COLO829 (cell line): ENCODE measurements around the gene FGD5.

Source experiments
- DNase-seq: peaks from one replicate; pipeline ENCODE4 v3.0.0; 2012; ENCODE audit warnings: low spot score

Gene FGD5

DNA sequence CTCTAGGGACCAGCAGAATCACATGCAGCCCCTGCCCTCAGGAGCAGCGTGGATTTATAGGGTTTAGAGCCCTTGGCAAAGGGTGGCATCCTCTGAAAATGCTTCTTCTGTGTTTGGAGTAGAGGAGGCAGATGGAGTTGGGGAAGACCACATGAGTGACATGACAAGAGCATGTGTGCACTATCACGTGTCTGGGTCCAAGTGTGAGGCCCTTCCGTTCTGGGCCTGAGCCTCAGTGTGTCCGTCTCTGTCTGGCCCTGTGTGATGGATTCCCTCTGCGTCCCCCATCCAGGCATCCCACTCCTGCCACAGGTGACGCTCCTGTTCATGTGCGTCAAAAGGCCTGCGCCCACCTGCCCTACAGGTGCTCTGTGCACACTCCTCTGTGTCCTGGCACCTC lies 30.1 kb downstream of the FGD5 start:
- DNase-seq: no peak

DNA sequence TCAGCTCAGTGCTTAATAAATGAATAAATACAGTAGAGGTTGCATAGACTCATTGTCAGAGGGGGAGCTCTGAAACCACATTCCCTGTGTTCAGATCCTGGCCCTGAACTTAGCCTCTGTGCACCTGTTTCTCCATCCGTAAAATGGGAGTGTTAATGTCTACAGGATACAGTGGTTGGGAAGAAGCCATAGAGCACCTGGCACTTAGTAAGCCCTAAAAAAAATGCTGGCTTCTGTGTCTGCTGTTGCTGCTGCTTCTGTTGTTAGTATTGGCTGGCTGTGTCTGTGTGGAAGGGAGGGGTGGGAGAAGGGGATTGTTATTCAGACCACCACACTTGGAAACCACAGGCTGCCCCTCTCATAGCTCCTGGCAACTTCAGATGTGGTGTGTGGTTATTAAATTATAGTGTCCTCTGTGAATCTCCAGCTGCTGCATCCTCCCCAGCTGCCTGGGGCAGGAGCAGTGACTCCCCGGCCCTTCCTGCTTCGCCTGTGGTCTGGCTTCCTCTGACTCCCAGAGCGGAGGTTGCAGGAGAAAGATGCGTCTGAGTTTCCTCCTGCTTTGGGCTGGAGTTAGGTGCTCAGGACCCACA lies 31.0 kb downstream of the FGD5 start:
- no peak for DNase-seq

DNA sequence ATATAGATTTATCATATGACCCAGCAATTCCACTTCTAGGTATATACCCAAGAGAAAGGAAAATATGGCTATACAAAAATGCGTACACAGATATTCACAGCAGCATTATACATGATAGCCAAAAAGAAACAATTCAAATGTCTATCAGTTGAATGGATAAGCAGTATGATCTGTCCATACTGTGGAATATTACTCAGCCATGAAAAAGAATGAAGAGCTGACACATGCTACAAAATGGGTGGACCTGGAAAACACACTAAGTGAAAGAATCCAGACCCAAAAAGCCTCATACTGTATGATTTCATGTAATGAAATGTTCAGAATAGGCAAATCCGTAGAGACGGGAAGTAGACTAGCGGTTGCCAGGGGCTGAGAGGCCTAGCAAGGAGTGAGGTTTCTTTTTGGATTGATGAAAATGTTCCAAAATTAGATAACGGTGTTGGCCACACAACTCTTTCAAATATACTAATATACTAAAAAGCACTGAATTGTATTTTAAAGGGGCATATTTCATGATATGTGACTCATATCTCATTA lies 33.4 kb downstream of the FGD5 start:
- no peak for DNase-seq

DNA sequence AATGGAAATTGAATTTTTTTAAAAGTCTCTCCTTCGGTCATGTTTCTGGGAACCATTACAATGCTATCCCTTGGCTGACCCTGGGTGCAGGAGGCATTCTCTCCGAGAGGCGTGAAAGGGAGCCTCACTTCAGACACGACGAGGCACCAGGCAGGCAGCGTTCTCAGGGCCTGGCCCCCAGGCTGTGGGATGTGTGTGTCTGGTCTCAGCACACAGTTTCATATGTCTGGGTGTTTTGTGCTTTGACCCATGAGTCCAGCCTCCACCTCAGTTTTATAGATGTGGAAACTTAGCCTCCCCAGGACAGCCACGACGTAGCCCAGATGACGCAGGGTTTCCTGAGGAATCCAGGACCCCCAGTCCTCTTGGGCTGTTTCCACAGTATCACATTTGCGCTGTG lies 34.0 kb downstream of the FGD5 start:
- DNase-seq: no peak

DNA sequence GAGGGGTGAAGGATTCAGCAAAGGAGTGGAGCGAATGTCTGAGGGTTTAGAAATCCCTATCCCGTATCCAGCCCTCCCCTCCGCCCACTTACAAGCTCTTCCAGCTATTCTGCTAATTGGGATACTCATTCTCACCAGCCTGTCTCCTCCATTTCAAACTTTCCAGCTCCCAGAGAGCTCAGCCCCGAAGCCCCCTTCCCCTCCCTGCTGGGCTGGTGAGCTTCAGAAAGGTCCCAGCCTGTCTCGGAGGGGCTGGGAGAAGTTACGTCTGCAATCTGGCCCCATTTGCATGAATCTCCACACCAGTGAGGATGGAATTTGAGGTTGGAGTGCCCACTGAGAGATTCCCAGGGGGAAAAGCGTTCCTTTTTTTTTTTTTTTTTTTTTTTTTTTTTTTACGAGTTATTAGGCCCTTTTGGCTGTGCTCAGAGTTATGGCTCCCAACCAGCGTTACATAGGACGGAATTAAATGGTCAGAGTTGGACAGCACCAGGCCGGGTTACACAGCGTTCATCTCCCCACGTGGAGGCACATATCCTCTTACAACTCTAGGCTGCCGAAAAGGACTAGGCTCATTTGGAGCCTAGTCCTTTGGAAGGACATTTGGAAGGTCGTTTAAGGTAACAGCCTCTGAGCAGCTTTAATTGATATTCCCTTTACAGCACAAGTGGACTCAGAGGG lies 34.6 kb downstream of the FGD5 start:
- no peak for DNase-seq

DNA sequence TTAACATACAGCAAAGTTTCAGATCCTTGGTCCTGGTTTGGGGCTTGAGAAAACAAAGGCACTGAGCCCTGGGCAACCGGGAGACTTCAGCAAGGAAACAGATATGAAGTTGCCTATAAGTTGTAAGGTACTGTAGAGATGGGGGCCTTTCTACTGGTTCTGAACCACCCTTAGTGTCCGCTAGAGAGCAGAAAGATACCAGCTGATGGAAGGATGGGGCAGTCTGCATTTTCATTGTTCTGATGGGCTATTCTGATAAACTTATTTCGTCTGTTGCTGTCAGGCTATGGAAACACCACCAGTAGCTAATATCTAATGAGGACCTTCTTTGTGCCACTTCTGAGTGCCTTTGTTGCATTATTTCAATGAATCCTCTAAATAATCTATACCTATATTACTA lies 38.7 kb downstream of the FGD5 start:
- DNase-seq: peak; percentile 45

DNA sequence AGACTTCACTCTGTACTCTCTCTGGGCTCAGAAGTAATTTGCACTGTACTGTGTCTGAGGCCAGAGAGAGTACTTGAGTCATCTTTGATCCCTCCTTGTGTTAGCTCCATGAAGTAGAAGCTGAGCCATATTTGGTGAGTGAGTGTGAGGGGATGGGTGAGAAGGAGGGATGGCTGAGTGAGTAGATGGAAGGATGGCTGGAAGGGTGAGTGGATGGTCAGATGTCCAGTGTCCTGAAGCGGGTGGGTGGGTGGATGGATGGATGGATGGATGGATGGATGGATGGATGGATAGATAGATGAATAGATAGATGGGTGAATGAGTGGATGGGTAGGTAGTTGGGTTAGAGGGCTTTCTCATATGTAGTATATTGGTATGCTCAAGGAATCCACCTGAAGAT lies 39.3 kb downstream of the FGD5 start:
- DNase-seq: no peak

DNA sequence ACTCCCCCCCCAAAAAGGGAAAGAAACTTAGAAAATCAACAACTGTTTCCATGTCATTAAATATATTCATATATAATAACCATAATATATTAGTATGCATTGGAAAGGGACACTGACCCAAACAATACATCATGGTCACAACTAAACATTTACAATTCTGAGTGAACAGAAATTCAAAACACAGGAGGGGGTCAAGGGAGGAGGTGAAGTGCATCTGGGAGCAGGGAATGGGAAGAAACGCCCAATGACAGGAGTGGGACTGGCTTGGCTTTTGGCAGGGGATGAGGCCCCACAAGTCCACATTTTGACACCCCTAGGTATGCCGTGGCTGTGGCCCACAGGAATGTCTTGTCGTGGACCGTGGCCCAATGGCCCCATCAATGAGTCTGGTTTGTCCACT lies 41.1 kb downstream of the FGD5 start:
- DNase-seq: no peak

DNA sequence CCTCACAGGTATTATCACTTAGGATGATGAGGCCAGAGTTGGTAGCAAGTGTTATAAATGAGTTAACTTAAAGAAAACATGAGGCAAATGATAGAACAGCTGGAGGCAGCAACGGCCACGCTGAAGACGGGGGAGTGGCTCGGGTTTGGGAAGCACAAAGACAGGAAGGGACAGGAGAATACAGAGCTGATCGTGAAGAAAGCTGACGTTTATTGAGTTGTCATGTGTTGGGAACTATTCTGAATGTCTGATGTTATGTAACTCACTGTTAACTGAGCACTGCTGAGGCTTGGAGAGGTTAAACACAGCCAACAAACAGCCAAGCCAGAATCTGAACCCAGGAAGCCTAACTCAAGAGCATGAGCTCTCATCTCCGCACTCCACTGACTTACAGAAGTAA lies 42.3 kb downstream of the FGD5 start:
- no peak for DNase-seq

DNA sequence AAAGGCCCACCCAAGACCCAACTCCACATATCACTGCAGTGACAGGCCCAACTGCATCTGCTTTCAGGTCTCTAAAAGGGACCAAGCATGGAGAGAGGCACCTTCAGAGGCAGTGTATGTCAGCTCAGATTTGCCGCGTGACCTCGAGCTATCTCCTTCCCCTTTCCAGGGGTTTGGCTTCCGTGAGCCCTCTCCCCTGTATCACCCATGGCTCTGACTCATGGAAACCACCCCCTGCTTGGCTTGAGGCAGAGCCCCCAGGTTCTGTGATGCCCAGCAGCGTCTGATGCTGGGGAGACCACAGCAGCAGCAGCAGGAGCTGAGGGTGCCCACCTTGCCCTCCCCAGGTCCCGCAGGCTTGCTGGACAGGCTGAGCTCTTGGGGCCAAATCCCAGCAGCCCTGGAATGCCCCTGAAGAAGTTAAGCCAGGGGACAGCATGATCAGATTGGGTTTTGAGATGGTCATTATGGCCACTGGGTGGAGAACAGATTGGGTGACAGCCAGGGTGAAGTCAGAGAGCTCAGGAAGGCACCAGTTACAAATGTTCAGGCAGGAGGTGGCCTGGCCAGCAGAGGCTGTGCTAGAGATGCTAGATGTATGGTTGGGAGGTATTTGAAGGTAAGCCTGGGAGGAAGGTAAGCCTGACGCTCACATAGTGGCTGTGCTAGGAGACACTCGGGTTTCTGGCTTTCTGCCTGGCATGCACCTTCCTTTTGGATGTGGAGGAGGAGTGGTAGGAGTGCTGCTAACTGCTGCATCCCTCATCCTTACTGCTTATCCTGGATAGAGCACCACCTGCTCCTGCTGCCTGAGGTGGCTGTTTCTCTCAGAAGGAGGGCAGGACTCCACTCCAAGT lies 42.9 kb downstream of the FGD5 start:
- DNase-seq: no peak

DNA sequence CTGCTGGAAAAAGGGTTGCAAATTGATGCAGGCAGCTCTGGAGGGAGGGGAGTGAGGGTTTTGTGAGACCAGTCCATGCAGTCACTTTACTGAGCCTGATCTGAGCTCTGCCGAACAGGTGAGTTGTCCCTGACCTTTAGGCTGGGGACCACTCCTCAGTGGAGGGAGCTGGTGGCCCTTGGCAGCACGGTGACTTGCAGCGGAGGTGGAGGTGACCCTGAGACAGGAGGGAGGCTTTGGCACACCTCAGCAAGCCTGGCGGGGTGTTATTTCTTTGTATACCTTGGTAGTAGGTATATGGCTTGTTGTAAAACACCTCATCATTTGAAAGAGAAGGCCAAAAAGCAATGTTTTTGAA lies 43.5 kb downstream of the FGD5 start:
- DNase-seq: no peak

DNA sequence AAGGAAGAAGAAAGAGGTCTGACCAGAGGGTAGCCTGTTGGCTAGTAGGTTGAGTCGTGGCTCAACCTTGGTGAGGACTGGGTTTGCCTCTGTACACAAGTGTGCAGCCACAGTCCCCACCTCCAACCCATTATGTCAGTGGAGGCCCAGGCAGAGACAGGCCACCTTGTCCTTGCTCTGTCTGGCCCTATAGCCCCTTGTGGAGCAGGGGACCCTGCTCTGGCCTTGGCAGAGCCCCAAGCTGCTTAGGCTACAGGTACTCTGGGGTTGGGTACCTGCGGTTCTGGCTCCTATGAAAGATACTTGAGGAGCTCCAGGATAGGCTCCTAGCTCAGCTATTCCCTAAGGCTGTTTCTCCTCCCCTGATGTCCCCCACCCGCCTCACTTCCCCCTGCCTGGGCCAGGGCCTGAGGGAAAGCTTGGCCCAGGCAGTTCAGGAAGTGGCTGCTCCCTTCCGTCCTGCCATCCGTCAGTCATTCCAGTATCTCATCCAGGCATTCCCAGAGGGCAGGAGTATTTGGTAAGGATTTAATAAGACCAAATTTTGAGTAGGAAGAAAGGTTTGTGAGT lies 44.0 kb downstream of the FGD5 start:
- DNase-seq: no peak

DNA sequence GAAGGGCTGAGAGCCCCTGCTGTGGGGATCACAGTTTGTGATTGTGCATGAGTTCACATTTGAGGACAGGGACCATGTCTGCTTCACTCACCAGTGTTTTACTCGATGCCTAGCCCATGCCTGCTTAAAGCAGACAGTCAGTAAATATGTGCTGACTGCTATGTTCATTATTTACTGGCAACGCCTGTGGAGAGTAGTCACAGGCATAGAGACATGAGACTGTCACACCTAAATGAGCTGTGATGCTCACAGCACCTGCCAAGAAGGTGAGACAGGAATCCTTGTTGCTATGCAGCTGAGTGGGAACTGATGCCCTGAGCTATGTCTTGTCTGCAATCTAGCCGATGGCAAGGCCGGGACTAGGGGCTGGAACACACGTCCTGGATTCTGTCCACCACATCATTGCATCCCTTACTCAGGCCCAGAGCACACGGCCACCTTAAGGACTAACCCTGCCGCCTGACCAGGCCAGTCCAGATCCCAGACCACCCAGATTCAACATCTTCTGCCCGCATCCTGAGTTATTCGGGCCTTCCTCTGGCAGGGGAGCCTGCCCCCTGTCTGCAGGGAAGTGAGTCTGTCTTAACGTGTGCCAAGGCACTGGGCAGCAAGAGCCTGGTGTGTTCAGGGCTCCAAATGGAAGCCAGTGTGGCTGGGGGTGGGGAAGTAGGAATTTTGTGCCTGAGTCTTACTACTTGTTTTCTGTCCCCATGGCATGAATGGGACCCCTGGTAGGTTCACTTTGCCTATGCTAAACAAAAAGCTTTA lies 44.8 kb downstream of the FGD5 start:
- no peak for DNase-seq

DNA sequence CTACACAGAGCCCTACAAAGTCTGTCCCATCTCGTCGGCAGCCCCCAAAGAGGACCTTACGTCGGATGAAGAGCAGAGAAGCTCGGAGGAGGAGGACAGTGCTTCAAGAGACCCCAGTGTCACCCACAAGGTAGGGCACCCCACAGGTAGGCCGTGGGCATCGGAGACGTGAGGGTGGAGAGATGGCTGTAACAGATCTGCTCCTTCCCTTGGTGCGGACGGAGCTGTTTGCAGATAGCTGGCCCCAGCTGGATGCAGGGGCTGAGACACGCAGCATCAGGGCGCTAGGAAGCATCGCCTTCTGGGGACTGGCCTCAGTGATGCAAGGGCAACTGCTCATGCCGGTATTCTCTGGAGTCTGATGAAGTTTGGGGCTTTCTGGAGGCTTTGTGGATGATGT lies 45.4 kb downstream of the FGD5 start:
- DNase-seq: no peak

DNA sequence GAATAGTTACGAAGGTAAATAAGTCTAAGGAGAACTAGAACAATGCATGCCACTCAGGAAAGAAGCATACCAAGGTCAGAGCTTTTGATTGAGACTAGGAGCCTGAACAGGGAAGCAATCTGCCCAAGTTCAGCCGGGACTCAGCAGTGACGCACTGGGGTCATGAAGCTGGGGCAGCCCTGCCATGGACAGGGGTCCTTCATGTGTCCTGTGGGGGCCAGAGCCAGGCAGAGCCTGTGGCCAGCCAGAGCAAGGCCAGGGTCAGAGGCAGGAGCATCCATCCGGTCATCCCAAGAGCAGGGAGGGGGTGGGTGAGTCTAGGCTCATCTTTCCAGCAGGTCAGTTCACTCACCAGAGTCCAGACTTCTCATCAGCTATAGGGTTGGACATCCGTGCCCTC lies 47.9 kb downstream of the FGD5 start:
- DNase-seq: no peak

DNA sequence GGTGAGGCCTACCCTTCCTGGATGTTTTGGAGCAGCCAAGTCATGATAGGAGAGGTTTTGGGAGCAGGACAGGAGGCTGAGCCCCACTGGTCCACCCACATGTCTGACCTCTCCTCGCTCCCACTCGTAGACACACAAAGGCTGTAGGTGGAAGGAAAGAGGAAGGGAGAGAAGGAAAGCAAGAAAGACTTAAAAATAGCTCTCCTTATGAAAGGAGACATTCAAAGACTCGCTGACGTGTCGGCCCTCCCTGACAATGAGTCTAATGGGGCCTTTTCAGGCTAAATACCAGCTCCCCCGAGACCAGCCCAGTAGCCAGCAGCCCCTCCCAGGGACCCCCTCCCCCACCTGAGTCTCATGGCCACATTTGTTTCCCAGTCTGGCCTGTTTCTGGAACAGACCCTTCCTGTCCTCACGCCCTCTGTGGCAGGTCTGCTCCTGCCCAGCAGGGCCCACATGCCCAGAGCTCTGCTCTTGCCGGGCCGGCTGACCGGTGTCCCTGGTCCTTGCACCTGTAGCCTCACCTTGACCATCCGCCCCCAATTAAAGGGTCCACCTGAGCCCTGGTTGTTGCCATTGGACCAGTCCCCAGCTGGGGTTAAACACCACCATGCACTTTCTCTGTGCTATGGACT lies 49.3 kb downstream of the FGD5 start:
- DNase-seq: peak; percentile 91

DNA sequence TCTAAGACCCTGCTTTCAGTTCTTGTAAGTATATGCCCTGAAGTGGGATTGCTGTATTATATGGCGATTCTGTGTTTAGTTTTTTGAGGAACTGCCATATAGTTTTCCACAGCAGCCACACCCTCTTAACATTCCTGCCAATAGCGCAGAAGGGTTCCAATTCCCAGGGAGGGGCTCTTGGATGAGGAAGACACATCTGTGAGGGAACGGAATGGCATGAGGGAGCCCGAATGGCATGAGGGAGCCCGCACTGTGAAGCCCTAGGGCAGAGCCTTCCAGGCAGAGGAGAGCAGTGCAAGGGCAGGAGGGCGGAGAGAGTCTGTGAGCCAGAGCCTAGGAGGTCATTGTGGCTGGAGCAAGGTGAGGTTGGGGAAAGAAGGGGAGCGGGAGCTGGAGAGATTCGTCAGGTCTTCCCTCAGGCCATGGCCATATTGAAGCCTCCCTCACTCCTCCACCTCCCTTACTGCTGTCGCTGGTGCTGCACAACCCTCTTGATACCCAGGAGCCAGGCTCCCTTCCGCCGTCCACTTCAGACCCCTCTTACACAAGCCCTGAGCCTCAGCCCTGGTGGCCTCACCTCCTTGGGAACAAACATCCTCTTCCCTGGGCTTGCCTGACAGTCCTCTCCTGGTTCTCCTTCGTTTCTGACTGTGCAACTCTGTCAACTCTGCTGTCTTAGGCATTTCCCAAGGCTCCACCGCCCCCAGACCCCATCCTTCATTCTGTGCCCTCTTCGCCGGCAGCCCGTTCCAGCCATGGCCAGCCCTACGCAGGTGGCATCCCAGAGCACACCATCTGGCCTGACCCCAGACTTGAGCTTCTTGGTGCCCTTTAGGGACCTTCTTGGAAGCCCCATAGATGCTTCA lies 51.4 kb downstream of the FGD5 start:
- no peak for DNase-seq

DNA sequence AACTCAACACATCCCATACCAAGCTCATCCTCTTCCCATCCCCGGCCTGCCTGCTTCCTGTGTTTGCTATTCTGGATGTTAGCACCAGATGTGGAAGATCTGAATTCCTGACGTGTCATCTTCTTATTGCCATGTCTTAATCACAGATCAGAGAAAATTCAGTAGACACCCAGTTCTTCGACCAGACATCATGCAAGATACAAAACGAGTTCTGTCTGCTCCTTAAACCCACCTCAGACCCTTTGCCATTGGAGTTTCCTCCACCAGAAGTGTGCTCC lies 52.0 kb downstream of the FGD5 start:
- DNase-seq: no peak

DNA sequence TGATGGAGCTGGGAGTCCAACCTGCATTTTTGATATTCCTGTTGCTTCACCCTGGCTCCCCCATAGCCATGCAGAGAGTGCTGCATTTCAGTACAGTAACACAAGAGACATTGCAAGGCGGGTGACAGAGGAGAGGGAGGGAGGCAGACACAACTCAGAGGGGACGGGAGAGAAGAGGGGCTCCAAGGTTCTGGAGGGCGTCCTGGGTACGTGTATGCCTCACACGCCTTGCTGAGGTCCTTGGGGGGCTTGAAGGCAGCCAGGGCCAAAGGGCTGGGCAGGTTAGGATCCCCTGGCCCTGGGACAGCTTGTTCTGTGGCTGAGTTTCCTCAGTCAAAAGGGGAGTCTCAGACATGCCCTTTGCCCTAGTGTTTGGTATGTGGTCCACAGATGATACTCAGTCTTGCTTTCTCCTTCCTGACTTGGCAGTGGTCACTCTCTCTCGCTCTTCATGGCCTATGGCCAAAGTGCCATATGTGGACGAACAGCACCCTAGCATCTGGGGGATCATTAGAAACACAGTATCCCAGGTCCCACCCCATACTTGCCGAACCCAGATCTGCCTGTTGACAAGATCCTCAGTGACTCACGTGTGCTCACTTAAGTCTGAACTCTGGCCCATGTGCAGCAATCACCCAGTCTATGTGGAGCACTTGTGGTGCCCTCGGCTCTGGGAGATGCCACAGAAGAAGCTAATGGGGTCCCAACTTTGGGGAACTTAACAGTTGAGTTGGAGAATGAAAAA lies 52.9 kb downstream of the FGD5 start:
- no peak for DNase-seq

DNA sequence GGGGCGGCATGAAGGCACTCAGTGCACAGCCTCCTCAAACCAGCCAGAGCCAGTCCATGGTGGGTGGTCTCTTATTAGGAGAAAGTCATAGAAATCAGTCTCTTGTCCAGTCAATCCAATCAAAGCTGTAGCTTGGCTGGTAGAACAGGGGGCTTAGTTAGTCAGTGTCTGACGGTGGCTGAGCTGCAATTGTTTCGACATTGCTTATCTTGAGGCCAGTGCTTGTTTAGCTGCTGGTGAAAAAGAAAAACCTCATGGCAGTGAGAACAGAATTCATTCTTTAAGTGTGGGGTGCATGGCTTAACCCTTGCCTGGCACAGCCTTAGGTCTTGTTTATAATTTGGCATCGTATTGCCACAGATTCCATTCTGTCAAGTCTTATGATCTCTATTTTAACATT lies 53.9 kb downstream of the FGD5 start:
- DNase-seq: no peak
